Measurements from ENCODE around the gene TAAR1.
"Not testable (repeated sequence)": the region's sequence is repeated elsewhere in the genome, so short reads cannot be mapped to it uniquely, and the experiment has no call there.

The TAAR1 gene

DNA sequence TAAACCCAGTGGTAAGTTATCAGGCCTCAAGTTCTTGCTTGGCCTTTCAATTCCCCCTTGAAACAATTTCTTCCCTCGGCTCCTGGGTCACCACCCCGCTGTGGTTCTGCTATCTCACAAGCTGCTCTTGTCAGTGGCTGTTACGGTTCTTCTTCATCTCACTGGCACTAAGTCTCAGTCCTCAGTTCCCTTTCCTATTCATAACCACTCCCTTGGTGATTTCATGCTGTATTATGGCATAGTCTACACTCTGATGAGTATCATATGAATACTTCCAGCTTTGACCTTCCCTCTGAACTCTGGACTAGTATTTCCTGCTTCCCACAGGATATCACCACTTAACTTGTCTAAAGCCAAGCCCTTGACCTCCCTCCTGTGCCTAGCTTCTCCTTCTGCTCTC, 7.9 kb downstream of the TAAR1 start:
- DNase-seq, result no peak

DNA sequence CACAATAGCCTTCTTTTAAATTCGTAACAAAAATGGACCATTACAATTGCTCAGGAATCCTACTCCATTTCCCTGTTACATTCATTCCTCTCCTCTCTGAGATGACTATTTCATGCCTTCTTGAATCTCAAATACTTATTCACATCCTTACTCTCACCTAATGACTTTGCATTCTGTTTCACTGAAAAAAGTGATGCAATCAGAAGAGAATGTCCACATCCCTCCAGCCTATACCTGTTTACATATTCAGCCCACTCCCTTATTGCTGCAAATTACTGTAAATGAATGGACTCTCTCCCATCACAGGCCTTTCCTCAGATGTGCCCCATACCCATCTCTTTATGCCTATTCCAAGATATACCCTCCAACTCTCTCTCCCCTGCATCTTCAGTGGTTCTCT, 8.6 kb downstream of the TAAR1 start:
- DNase-seq, result no peak

DNA sequence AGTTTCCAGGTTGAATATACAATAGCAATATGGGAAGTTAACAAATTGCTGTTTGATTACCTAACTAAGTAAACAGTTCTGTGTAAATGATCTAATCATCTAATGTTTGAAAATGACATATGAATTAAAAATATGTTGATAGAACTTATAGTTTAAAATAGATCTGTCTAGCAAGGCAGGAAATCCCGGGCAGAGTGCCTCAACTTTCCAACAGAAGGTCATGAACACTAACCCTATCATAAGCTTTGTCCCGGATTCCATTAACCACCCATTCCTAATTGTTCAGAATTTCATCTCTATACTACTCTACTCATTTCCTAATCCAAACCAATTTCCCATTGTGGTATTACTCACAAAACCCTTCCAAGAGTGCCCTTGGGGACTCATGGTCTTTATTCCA, 10.2 kb downstream of the TAAR1 start:
- no peak for DNase-seq

DNA sequence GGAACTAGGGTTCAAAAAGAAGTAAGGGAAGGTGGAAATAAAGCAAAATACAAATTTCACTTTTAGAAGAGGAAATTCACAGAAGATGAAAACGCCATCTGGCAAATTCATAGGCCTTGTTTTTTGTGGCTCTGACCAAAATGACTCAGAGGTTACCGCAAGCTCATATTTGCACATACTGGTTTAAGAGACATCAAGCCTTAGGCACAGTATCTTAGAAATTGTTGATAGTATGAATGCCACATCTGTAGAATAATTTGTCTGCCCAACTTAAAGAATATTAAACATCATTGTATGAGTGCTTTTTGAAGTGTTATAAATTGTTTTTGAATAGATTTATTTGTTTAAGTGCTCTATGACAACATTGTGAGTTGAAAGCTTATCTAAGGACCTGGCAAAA, 10.6 kb downstream of the TAAR1 start:
- DNase-seq, result no peak

DNA sequence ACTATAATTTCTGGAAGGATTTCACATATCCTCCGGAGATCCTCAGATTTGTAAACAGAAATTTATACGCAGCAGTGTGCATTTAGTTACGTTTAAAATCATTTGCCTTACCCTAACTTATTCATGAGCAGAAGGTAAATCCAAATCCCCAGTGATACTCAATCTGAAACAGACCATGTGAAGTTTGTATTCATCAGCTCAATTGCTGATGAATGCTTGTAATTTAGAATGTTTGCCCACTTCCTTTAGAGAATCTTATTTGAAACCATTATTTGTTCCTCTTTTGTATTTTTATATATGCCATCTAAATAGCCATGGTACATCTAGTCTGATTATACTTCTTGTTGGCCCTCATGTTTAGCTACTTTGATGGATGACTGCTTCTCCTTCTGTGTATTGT, 15.4 kb downstream of the TAAR1 start:
- DNase-seq, result no peak

DNA sequence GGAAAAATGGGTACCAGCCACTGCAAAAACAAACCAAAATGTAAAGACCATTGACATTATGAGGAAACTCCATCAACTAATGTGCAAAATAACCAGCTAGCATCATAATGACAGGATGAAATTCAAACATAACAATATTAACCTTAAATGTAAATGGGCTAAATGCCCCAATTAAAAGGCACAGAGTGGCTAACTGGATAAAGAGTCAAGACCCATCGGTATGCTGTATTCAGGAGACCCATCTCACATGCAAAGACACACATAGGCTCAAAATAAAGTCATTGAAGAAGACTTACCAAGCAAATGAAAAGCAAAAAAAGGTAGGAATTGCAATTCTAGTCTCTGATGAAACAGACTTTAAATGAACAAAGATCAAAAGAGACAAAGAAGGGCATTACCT, 21.8 kb downstream of the TAAR1 start:
- DNase-seq, result not testable (repeated sequence)

DNA sequence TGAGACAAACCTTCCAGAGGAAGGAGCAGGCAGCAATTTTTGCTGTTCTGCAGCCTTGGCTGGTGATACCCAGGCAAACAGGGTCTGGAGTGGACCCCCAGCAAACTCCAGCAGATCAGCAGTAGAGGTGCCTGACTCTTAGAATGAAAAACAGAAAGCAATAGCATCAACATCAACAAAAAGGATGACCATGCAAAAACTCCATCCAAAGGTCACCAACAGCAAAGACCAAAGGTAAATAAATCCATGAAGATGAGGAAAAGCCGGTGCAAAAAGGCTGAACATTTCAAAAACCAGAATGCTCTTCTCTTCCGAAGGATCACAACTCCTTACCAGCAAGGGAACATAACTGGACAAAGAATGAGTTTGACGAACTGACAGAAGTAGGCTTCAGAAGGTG, 23.1 kb downstream of the TAAR1 start:
- DNase-seq, result not testable (repeated sequence)

DNA sequence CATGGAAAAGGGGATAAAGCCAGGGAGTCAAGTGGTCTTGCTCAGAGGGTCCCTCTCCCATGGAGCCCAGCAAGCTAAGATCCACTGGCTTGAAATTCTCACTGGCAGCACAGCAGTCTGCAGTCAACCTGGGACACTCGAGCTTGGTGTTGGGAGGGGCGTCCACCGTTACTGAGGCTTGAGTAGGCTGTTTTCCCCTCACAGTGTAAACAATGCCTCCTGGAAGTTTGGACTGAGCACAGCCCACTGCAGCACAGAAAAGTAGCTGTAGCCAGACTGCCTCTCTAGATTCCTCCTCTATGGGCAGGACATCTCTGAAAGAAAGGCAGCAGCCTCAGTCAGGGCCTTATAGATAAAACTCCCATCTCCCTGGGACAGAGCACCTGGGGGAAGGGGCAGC, 23.7 kb downstream of the TAAR1 start:
- DNase-seq, result not testable (repeated sequence)

DNA sequence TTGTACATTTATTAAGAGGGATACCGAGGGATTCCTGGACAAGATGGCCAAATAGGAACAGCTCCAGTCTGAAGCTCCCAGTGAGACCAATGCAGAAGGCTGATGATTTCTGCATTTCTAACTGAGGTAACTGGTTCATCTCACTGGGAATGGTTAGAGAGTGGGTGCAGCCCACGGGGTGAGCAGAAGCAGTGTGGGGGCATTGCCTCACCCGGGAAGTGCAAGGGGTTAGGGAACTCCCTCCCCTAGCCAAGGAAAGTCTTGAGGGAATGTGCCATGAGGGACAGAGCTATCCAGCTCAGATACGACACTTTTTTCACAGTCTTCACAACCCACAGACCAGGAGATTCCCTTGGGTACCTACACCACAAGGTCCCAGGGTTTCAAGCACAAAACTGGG, 24.2 kb downstream of the TAAR1 start:
- no peak for DNase-seq

DNA sequence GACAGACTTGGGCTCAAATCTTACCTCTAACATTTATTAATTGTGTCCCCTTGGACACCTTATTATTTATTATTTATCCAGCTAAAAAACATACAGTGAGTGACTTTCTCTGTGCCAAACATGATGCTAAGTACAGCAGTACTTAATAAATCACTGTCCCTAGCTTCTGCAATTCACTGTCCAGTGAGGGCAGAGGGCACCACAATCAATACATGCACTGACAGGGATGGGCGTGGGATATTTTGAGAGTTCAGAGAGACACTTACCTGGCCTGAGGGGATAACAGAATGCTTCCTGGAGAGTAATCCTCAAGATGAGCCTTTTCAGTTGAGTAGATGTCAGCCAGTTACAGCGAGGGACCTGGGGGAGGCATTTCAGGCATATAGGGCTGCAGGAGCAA, 25.6 kb downstream of the TAAR1 start:
- DNase-seq, result no peak

DNA sequence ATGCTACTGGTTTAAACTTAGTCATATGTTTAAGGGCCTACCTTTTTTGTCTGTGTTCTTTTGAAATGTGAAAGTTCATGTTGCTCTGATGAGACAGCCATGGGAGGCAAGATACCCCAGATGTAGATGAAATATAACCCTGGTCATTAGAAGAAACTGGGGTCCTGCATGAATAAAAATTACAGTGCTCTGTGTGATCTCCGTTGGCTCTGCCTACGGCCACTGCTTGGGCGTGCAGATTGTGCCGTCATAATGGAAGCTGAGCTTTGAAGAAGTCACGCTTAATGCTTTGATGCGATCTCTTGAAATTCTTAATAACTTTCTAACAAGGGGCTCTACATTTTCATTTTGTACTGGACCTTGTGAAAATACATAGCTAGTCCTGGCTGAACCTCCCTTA, 34.8 kb downstream of the TAAR1 start, which contains the start of gene TAAR2:
Gene TAAR2, minus strand, starts transcription at position 101 of the 400 bp plus-strand sequence. Its CDS starts 0 bp downstream, at position 101.
- no peak for DNase-seq

DNA sequence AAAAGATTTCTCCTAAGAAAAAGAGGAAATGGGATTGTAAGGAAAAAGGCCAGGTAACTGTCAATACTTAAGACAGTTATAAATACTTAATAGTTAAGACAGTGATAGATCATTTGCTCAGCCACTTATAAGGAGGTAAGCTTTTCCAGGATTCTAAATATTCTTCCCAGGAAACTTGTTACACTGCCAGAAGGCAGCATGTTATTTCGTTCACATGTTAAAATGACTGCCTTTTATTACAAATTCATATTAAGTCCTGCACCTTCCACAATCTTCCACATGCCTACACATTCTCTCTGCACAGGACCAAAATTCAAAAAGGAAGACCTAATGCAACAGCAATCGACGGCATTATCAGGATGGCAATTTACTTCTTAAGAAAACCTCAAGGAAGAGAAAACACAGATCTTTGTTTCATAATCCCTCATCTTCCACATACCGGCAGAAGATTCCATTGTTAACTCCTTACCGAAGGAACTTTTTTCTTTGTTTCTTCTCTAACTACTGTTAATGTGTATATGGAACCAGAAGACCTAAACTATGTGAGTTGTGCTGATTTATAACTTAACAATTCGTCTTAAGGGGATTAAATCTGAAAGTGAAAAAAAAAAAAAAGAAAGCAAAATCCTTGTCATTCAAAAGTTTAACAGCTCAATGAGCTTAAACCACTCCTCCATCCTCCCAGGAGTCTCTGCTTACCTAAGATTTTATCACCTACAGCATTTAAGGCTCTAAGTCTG, 35.7 kb downstream of the TAAR1 start:
- no peak for DNase-seq

DNA sequence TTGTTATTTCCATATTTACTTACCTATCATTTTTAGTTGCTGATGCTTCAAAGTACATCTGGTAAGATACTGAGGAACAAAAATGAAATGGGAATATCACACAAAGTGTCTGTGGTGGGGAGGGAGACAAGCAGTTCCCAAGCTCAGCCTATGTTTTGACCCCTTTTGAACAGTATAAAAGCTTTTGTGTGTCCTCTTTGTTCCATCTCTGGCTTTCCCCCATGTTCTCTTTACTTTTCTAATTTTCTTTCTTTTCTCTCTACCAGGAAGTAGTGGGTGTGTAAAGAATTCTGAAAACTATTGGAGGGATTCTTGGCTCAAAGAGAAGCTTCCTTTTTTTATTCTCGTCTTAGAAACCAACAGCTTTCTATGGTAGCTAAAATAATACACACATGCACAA, 42.3 kb downstream of the TAAR1 start:
- no peak for DNase-seq

DNA sequence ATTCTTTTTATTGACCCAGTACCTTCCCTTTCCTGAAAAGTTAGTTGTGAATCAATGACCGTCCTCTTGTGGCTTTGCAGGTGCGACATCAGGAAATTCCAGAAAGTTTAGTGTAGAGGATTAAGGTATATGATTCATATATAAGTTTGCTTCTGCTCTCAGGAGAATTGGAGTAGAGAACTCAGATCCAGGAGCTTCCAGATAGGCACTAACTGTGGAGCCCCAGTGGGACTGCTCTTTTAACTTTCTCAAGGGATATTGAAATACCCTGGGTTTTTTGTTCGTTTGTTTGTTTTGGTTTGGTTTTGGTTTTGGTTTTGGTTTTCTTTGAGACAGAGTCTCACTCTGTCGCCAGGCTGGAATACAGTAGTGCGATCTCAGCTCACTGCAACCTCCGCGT, 44.4 kb downstream of the TAAR1 start:
- DNase-seq, result no peak

DNA sequence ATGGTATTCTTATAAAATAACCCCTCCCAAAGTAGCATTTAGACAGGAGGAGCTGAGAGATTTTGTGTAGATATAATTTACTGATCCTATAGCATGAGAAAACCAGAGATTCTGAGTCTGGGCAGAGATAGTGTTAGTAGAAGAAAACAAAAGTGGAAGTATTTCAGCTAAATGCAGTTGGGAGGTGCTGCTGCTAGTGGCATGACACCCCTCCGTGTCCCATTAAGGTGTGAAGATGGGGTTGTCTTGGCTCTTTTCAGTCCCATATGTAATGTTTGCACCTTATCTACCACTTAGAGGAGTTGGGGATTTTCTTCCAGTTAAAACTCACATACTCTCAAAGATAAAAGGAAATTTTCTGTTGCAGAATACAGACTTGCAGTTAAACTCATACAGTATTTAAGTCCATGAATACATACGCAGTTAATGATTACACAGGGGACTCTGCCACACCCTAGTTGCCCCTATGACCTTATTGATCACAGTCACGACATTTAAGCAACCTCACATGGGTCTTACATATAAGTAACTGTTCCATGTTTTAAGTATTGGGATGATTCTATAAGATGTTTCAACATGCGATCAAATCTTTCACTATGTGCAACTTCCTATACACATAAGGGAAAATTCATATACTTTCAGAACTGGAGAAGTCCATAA, 46.4 kb downstream of the TAAR1 start:
- DNase-seq, result no peak

DNA sequence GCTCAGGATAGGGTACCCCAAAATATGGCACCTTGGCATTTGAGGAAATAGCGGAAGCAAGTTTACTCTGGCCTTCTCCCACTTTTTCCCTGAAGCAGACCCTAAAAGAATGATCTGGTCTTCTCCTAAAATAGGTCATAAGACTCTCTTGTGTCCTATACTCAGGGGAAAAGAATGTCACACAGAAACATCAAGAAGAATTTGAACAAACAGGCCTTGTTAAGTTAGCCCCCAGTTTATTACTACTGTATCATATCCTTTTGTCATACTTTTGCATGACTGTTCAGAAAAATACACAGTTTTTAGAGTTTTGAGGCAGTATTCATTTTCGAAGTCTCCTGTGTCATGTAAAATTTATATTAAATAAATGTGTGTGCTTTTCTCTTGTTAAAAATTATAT, 47.4 kb downstream of the TAAR1 start:
- no peak for DNase-seq

DNA sequence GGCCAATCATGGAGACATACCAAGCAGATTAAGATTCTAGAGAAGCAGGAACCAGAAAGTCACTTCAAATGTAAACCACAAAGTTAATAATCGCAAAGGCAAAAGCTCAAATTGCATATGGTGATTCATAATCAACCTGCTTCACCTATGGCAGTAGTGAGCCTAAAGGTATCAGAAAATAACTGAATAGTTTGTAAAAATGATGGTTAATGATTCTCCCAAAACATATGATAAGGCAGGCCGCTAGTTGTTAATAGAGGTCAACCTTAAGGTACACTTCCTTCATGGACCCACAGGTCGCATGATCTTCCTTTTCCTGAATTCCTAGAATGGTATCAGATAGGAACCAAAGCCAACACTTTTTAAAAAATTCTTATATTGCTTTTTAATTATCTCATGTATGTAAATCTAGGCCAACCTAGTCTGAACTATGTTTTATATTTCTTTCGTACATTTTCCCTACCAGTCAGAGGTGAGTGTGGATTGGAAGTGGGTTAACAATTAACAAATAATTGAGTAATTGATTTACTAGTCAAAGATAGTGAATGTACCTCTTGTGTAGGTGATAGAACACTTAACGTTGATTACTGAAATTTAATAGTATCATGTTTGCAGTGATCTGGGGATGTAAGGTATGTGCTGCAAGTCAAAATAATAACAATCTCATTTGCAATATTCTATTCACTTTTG, 51.3 kb downstream of the TAAR1 start:
- no peak for DNase-seq

DNA sequence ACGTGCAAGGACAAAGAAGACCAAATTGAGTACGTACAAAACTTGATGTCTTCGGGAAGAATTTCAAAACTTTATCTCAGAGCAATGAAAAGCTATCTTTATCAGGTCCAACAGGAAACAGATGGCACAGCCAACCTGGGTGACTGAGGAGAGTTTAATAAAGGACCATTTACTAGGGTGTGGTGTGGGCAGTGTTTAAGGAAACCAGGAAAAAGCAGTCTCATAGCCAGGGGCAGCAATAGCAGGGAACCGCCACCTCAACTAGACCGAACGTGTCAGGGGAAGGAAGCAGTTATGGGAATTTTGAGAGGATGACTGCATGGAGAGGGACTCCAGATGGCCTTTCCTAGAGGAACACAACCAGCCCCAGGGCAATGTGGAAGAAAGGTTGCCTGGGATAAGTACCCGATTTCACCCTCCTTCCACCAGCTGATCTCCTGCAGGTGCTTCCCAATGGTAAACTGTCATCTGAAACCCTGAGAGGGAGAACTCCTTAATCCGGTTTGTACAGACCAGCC, 54.3 kb downstream of the TAAR1 start:
- DNase-seq, result no peak

DNA sequence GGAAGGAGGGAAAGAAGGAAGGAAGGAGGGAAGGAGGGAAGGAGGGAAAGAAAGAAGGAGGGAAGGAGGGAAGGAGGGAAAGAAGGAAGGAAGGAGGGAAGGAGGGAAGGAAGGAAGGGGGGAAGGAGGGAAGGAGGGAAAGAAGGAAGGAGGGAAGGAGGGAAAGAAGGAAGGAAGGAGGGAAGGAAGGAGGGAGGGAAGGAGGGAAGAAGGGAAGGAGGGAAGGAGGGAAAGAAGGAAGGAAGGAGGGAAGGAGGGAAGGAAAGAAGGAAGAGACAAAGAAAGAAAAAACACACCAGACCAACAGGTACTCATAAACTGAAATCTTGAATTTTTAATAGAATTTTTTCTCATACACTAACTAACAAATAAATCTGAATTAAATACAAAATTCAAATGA, 58.1 kb downstream of the TAAR1 start:
- DNase-seq, result not testable (repeated sequence)

DNA sequence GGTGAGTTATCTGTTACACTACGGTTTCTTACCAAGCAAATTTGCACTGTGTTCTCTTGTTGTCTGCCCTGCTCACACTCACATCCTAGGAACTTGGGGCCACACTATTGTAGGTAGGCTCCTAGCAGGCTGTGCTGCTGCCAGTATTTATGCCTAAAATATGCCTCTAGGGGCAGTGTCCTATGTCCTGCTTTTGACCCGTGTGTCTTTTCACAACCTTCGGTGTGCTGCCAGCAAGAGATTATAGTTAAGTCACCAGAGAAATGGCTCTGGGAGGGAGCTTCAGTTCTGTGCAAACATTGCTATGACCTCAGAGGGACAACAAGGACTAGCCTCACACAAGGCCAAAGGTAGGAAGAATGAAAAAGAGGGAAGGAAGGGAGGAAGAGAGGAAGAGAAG, 60.5 kb downstream of the TAAR1 start:
- DNase-seq, result no peak

DNA sequence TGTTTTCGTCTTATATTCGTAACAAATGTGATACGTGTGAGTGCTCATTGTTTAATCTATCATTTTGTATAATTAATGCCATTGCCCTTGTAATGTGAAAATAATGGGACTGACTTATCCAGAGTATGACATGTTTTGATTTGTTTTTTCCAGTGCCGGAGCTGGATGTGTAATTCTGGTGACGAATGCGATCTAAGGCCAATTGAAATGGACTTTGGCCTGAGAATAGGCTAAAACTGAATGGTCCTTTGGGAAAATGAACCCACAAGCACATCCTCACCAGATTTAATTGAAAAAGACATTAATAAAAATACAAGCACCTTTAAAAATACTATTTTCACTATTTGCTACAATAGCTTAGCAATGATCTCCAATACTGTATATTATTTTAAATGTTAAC, 62.8 kb downstream of the TAAR1 start:
- DNase-seq, result no peak
